CD4-positive, alpha-beta T cell treated with Interleukin-21 for 1 hour (primary cell): ENCODE data around the gene STARD3.

Experiments used
- DNase-seq: peaks from one replicate; pipeline ENCODE4 v3.0.0-alpha.2; 2020

Gene STARD3

GRCh38 chr17:39661744-39662541, 25.0 kb downstream of the STARD3 start:
- DNase-seq: no peak

- no peak for DNase-seq
Observed at GRCh38 chr17:39662551-39663339, 25.8 kb downstream of the STARD3 start.

GRCh38 chr17:39663340-39663687, 26.4 kb downstream of the STARD3 start:
- DNase-seq: no peak

GRCh38 chr17:39663688-39664580, 27.0 kb downstream of the STARD3 start:
- DNase-seq: no peak

GRCh38 chr17:39664581-39665561, 27.9 kb downstream of the STARD3 start, which contains the start of gene TCAP:
Gene TCAP (plus strand): TSS chr17:39665349. CDS start chr17:39665360, 11 bp downstream.
- no peak for DNase-seq

- DNase-seq: no peak
Observed at GRCh38 chr17:39665642-39666224, 28.8 kb downstream of the STARD3 start.

GRCh38 chr17:39666231-39666600, 29.3 kb downstream of the STARD3 start:
- DNase-seq: no peak

GRCh38 chr17:39666601-39667261, 29.8 kb downstream of the STARD3 start:
- no peak for DNase-seq

GRCh38 chr17:39667262-39667944, 30.5 kb downstream of the STARD3 start:
- DNase-seq: no peak

- DNase-seq: peak; percentile 66
Observed at GRCh38 chr17:39667945-39668924, 31.3 kb downstream of the STARD3 start, which contains the start of gene PNMT. Gene PNMT (plus strand): TSS chr17:39668453. CDS start chr17:39668476, 23 bp downstream.

GRCh38 chr17:39669897-39670735, 33.2 kb downstream of the STARD3 start:
- DNase-seq: no peak

- no peak for DNase-seq
Observed at GRCh38 chr17:39670746-39671145, 33.8 kb downstream of the STARD3 start.

GRCh38 chr17:39671651-39672521, 34.9 kb downstream of the STARD3 start:
- DNase-seq: peak; percentile 17

- DNase-seq: no peak
Observed at GRCh38 chr17:39672522-39673334, 35.8 kb downstream of the STARD3 start.

GRCh38 chr17:39673335-39674081, 36.6 kb downstream of the STARD3 start:
- DNase-seq: no peak
